Endothelial cell of umbilical vein (primary cell): ENCODE results near the gene ATXN7L1. TPM values are rescaled to one million over a fixed set of nuclear protein-coding genes. Genes with fewer than 3 reads are reported as not detected.

Experiments used
- BruUV-seq: library from RNA; stranded (reverse); fragments of 400-500 nt; replicated peaks from 2 replicates; lab custom pipeline; 2021; lab: Mats Ljungman, UMichigan
- CTCF ChIA-PET: fragments of 300-600, 350-600 bp; sonication (Branson Sonifier 250); formaldehyde crosslinking; loops from one replicate; lab custom pipeline; 2021; ENCODE audit warnings: antibody characterized with exemption, inconsistent platforms; lab: Charles Lee
- POLR2A ChIA-PET: fragments of 300-600, 350-600 bp; sonication (Branson Sonifier 250); formaldehyde crosslinking; loops from one replicate; lab custom pipeline; 2021; ENCODE audit warnings: antibody characterized with exemption, inconsistent platforms; lab: Charles Lee
- DNase-seq: peaks from one replicate; pipeline ENCODE4 v3.0.0-alpha.2; 2011; ENCODE audit warnings: low read depth, low spot score
- FAIRE-seq: peaks from 2 replicates; lab custom pipeline; 2011; peaks lifted over from hg19 to GRCh38; lab: Jason Lieb, UNC
- H2AFZ ChIP-seq: 2 replicates; pipeline ENCODE4 v1.6.0; 2012; ENCODE audit warnings: low read depth, low read length, control low read depth, inconsistent platforms
- H3K27ac ChIP-seq: 2 replicates; pipeline ENCODE4 v1.5.1; 2011; ENCODE audit warnings: low read depth, mild to moderate bottlenecking, control low read depth, low read length, moderate library complexity; ENCODE audit not compliant: insufficient read depth
- H3K27me3 ChIP-seq, 2 experiments: 2 replicates each; pipeline versions ENCODE4 v1.6.0 to v1.6.1; 2011; ENCODE audit warnings: low read length in 2 of 2, mixed read lengths in 1 of 2; ENCODE audit not compliant: control insufficient read depth in 2 of 2, insufficient read depth in 2 of 2
- H3K36me3 ChIP-seq, 2 experiments: 2 replicates in 1 of 2; 3 replicates in 1 of 2; pipeline ENCODE4 v1.5.1; 2011; ENCODE audit warnings: low read length in 2 of 2, mild to moderate bottlenecking in 1 of 2, moderate library complexity in 1 of 2; ENCODE audit not compliant: control insufficient read depth in 2 of 2, insufficient read depth in 2 of 2; ENCODE audit errors: extremely low read depth in 1 of 2
- H3K4me1 ChIP-seq: 3 replicates; pipeline ENCODE4 v1.5.1; 2011; ENCODE audit warnings: mild to moderate bottlenecking, low read length; ENCODE audit not compliant: control insufficient read depth, insufficient read depth; ENCODE audit errors: extremely low read depth
- H3K4me2 ChIP-seq: 2 replicates; pipeline ENCODE4 v1.6.1; 2011; ENCODE audit warnings: low read length, control low read depth, mixed read lengths; ENCODE audit not compliant: insufficient read depth
- H3K4me3 ChIP-seq, 3 experiments: fragments of 200-600 bp in 1 of 3; sonication (generic), shearing (Covaris generic) in 1 of 3; replicated peaks in 1 of 3; 2 replicates each; pipeline ENCODE4 v1.5.1; 2011 to 2016; ENCODE audit warnings: control low read depth in 3 of 3, low read length in 3 of 3, mild to moderate bottlenecking in 2 of 3, inconsistent platforms in 1 of 3, low read depth in 1 of 3, moderate library complexity in 1 of 3; ENCODE audit not compliant: insufficient read depth in 1 of 3
- H3K79me2 ChIP-seq: 2 replicates; pipeline ENCODE4 v1.6.0; 2012; ENCODE audit warnings: low read length, inconsistent platforms; ENCODE audit not compliant: control insufficient read depth, insufficient read depth
- H3K9ac ChIP-seq: replicated peaks from 2 replicates; pipeline ENCODE3; 2011; ENCODE audit warnings: low read length, control low read depth; ENCODE audit not compliant: insufficient read depth; ENCODE audit errors: extremely low read depth
- H3K9me1 ChIP-seq: replicated peaks from 3 replicates; pipeline ENCODE4 v1.6.0; 2011; ENCODE audit warnings: mild to moderate bottlenecking, low read length; ENCODE audit not compliant: control insufficient read depth, insufficient read depth; ENCODE audit errors: extremely low read depth
- H3K9me3 ChIP-seq: replicated peaks from 2 replicates; pipeline ENCODE4 v1.5.1; 2012; ENCODE audit warnings: low read length, inconsistent platforms; ENCODE audit not compliant: control insufficient read depth, insufficient read depth
- H4K20me1 ChIP-seq: replicated peaks from 2 replicates; pipeline ENCODE3; 2011; ENCODE audit warnings: mild to moderate bottlenecking, low read length; ENCODE audit not compliant: control insufficient read depth, insufficient read depth; ENCODE audit errors: extremely low read depth
- CTCF ChIP-seq, 2 donors: IDR thresholded peaks; 1 replicate in 1 of 2; 2 replicates in 1 of 2; pipeline ENCODE4 v1.5.1; 2011; ENCODE audit warnings: low read length in 2 of 2, mild to moderate bottlenecking in 2 of 2, moderate library complexity in 2 of 2, control low read depth in 1 of 2, inconsistent platforms in 1 of 2, low read depth in 1 of 2; ENCODE audit not compliant: insufficient read depth in 1 of 2; ENCODE audit errors: extremely low read depth in 1 of 2
- EZH2 ChIP-seq: IDR thresholded peaks from 2 replicates; pipeline ENCODE4 v1.6.1; 2012; ENCODE audit warnings: borderline replicate concordance, low read depth, mild to moderate bottlenecking, moderate library complexity, low read length, inconsistent platforms; ENCODE audit not compliant: severe bottlenecking
- FOS ChIP-seq: IDR thresholded peaks from 2 replicates; pipeline ENCODE4 v1.6.1; 2011; ENCODE audit warnings: mild to moderate bottlenecking, low read length, moderate library complexity, borderline replicate concordance; ENCODE audit not compliant: insufficient read depth
- GATA2 ChIP-seq: IDR thresholded peaks from 2 replicates; pipeline ENCODE4 v1.7.0; 2011; ENCODE audit warnings: low read depth, mild to moderate bottlenecking, moderate library complexity, mixed read lengths, low read length; ENCODE audit not compliant: insufficient read length, insufficient read depth
- JUN ChIP-seq: IDR thresholded peaks from 2 replicates; pipeline ENCODE4 v1.6.1; 2011; ENCODE audit warnings: borderline replicate concordance, low read depth; ENCODE audit not compliant: insufficient read length, insufficient read depth
- MAX ChIP-seq: IDR thresholded peaks from 2 replicates; pipeline ENCODE4 v1.6.1; 2011; ENCODE audit not compliant: insufficient read depth, insufficient read length
- MYC ChIP-seq: IDR thresholded peaks from one replicate; pipeline ENCODE4 v1.6.1; 2011; ENCODE audit warnings: mild to moderate bottlenecking, low read depth, low read length
- POLR2A ChIP-seq: IDR thresholded peaks from 2 replicates; pipeline ENCODE4 v1.6.1; 2012; ENCODE audit warnings: low read depth, mild to moderate bottlenecking, control low read depth, low read length
- POLR2AphosphoS5 ChIP-seq: IDR thresholded peaks from 2 replicates; pipeline ENCODE4 v1.6.1; 2012; ENCODE audit warnings: low read depth, mild to moderate bottlenecking, control low read depth, low read length, moderate library complexity; ENCODE audit not compliant: insufficient read depth
- dilution Hi-C: fragments of 300-500 bp; cut with MboI; formaldehyde crosslinking; loops from one replicate; pipeline ENCODE4 v1.15.0; 2019; ENCODE audit warnings: low sequenced_read_pairs; ENCODE audit not compliant: extremely low pct_ligation_motif_present
- intact Hi-C: fragments of 100-400 bp; cut with micrococcal nuclease; formaldehyde crosslinking; loops from one replicate; pipeline ENCODE4 v1.10.0; 2022
- polyA plus RNA-seq, 4 experiments: library from polyadenylated mRNA; depleted of rRNA in 3 of 4; stranded (reverse) in 3 of 4; unstranded in 1 of 4; fragments of >200 nt; gene quantifications; 2 replicates each; pipeline versions ENCODE4 v1.2.1 to v1.2.3, GENCODE V29; 2011 to 2012; ENCODE audit warnings: missing spikeins in 1 of 4
- total RNA-seq: library from RNA; stranded (reverse); gene quantifications from 2 replicates; pipeline ENCODE4 v1.2.3, GENCODE V29; 2021

Gene ATXN7L1
- total and polyA plus RNA-seq, 2 donors (not counting 3 experiments of a cell fraction or from before 2014, with no cell fraction given), result 4.6 to 15.6 TPM

GRCh38 chr7:105602325-105603305 is 273.8 kb downstream of the ATXN7L1 start:
- BruUV-seq, result no TSS peak
- no peak for FAIRE-seq
- intact Hi-C loops, result no loop called here
- Histone ChIP-seq H3K9me3 (no peaks in the 10 kb centered on the region), H3K9me1 (no peaks in the 10 kb centered on the region), H2AFZ (no peak overlapping the region), H3K36me3 (no peaks in the 10 kb centered on the region), H4K20me1 (no peaks in the 10 kb centered on the region), H3K4me2 (no peak overlapping the region), H3K27me3 (peaks cover 0 to 4% of the 10 kb centered on the region in 2 experiments), H3K79me2 (no peaks in the 10 kb centered on the region), H3K27ac (no peak overlapping the region), H3K9ac (no peak overlapping the region), H3K4me1 (no peaks in the 10 kb centered on the region), H3K4me3 (no peak overlapping the region)
- ChIA-PET CTCF (interaction anchor here (0.6 to 1.8 kb wide), 2 partner anchors 13 to 118 kb away, joined by 3 to 5 read pairs; no protein-coding TSS in a partner anchor), POLR2A (no interaction called here)
- dilution Hi-C loops, result no loop called here
- TF ChIP-seq POLR2A (no peak), MAX (no peak), EZH2 (no peak), FOS (no peak), JUN (no peak), POLR2AphosphoS5 (no peak), GATA2 (no peak), CTCF (IDR thresholded peaks at IDR 0.05; ENCODE audit: extremely low read depth in 1 of 2, insufficient read depth in 1 of 2, low read depth in 1 of 2, low read length in 2 of 2) (no peak), MYC (no peak)
- no peak for DNase-seq
